Neural cell (in vitro differentiated cells): Measurements from ENCODE around the gene TBC1D9B. TPM values are rescaled to one million over a fixed set of nuclear protein-coding genes. Genes with fewer than 3 reads are reported as not detected.

ENCODE experiments used
- H2AFZ ChIP-seq: fragments of 200-600, 300-800 bp; sonication (generic), shearing (Covaris generic); 2 replicates; pipeline ENCODE4 v1.6.0; 2014; ENCODE audit warnings: low read depth, mild to moderate bottlenecking, antibody characterized with exemption, low read length, moderate library complexity
- H3F3A ChIP-seq: fragments of 200-600 bp; shearing (Covaris generic); 2 replicates; pipeline ENCODE4 v1.6.1; 2016; ENCODE audit warnings: mild to moderate bottlenecking, moderate library complexity, mixed read lengths, antibody characterized with exemption, low read length; ENCODE audit not compliant: insufficient read depth, poor library complexity, severe bottlenecking
- H3K27ac ChIP-seq: fragments of 200-600, 300-800 bp; sonication (generic), shearing (Covaris generic); 2 replicates; pipeline ENCODE4 v1.5.1; 2014; ENCODE audit warnings: mild to moderate bottlenecking, low read length, moderate library complexity
- H3K27me3 ChIP-seq: fragments of 300-800, 200-600 bp; sonication (generic), shearing (Covaris generic); 2 replicates; pipeline ENCODE4 v1.6.0; 2014; ENCODE audit warnings: mild to moderate bottlenecking, low read depth, low read length, moderate library complexity; ENCODE audit not compliant: insufficient read depth
- H3K36me3 ChIP-seq: fragments of 300-800, 200-600 bp; sonication (generic), shearing (Covaris generic); 2 replicates; pipeline ENCODE4 v1.5.1; 2014; ENCODE audit warnings: mild to moderate bottlenecking, antibody characterized with exemption, low read length, moderate library complexity; ENCODE audit not compliant: insufficient read depth
- H3K4me2 ChIP-seq: fragments of 300-800, 200-600 bp; sonication (generic), shearing (Covaris generic); 2 replicates; pipeline ENCODE4 v1.6.0; 2014; ENCODE audit warnings: mild to moderate bottlenecking, low read length
- H3K4me3 ChIP-seq: fragments of 300-800, 200-600 bp; sonication (generic), shearing (Covaris generic); 2 replicates; pipeline ENCODE4 v1.5.1; 2014; ENCODE audit warnings: mild to moderate bottlenecking, low read length, moderate library complexity
- H3K79me2 ChIP-seq: fragments of 200-600 bp; shearing (Covaris generic); replicated peaks from 2 replicates; pipeline ENCODE4 v1.6.0; 2014; ENCODE audit warnings: mild to moderate bottlenecking, low read length, moderate library complexity; ENCODE audit not compliant: insufficient read depth
- H3K9ac ChIP-seq: fragments of 300-800, 200-600 bp; sonication (generic), shearing (Covaris generic); 2 replicates; pipeline ENCODE4 v1.6.1; 2016; ENCODE audit warnings: mild to moderate bottlenecking, low read length, mixed read lengths
- H3K9me2 ChIP-seq: fragments of 200-600 bp; shearing (Covaris generic); 2 replicates; pipeline ENCODE4 v1.6.1; 2016; ENCODE audit warnings: mild to moderate bottlenecking, low read length, mixed read lengths; ENCODE audit not compliant: insufficient read depth
- H3K9me3 ChIP-seq: fragments of 200-600, 300-800 bp; sonication (generic), shearing (Covaris generic); 2 replicates; pipeline ENCODE4 v1.6.1; 2016; ENCODE audit warnings: mild to moderate bottlenecking, mixed run types, low read length, moderate library complexity, mixed read lengths
- H4K20me1 ChIP-seq: fragments of 200-600 bp; shearing (Covaris generic); 2 replicates; pipeline ENCODE4 v1.6.1; 2016; ENCODE audit warnings: mild to moderate bottlenecking, mixed run types; ENCODE audit not compliant: insufficient read depth
- CTCF ChIP-seq: fragments of 450-650 bp; IDR thresholded peaks from 2 replicates; pipeline ENCODE4 v1.5.1; 2014; ENCODE audit warnings: antibody characterized with exemption, mild to moderate bottlenecking, moderate library complexity; ENCODE audit not compliant: poor library complexity, severe bottlenecking
- EP300 ChIP-seq: fragments of 450-650 bp; conservative IDR thresholded peaks from 2 replicates; pipeline ENCODE4 v1.6.1; 2014; ENCODE audit warnings: antibody characterized with exemption, mild to moderate bottlenecking, moderate library complexity; ENCODE audit not compliant: poor library complexity, severe bottlenecking
- EZH2 ChIP-seq: fragments of 200-600, 300-800 bp; shearing (Covaris generic), sonication (generic); IDR thresholded peaks from 2 replicates; pipeline ENCODE4 v1.6.1; 2014; ENCODE audit warnings: antibody characterized with exemption, low read length, borderline replicate concordance, mild to moderate bottlenecking; ENCODE audit not compliant: insufficient read depth, poor library complexity, severe bottlenecking
- MXI1 ChIP-seq: fragments of 450-650 bp; conservative IDR thresholded peaks from 2 replicates; pipeline ENCODE4 v1.6.1; 2014; ENCODE audit warnings: antibody characterized with exemption, mild to moderate bottlenecking; ENCODE audit not compliant: poor library complexity, severe bottlenecking
- POLR2AphosphoS5 ChIP-seq: IDR thresholded peaks from 2 replicates; pipeline ENCODE4 v1.6.1; 2012
- RAD21 ChIP-seq: fragments of 450-650 bp; conservative IDR thresholded peaks from 2 replicates; pipeline ENCODE4 v1.6.1; 2014; ENCODE audit warnings: antibody characterized with exemption, mild to moderate bottlenecking, moderate library complexity
- REST ChIP-seq: IDR thresholded peaks from 2 replicates; pipeline ENCODE4 v1.6.1; 2012; ENCODE audit warnings: borderline replicate concordance
- SMC3 ChIP-seq: fragments of 450-650 bp; conservative IDR thresholded peaks from 2 replicates; pipeline ENCODE4 v1.6.1; 2014; ENCODE audit warnings: antibody characterized with exemption, mild to moderate bottlenecking, moderate library complexity; ENCODE audit not compliant: poor library complexity
- TAF1 ChIP-seq: IDR thresholded peaks from 2 replicates; pipeline ENCODE4 v1.6.1; 2012; ENCODE audit warnings: low read depth
- polyA plus RNA-seq: library from polyadenylated mRNA; depleted of rRNA; stranded (reverse); fragments of >200 nt; gene quantifications from 2 replicates; pipeline ENCODE4 v1.2.3, GENCODE V29; 2014

The TBC1D9B gene
- polyA plus RNA-seq, 1 donor from 2014 or later: 50.7 TPM

- Histone ChIP-seq H3K4me3 (no peak overlapping the region), H3K36me3 (no peaks in the 10 kb centered on the region), H3K4me2 (no peak overlapping the region), H3K9me3 (no peaks in the 10 kb centered on the region), H3K27me3 (no peaks in the 10 kb centered on the region), H3K9me2 (no peaks in the 10 kb centered on the region), H3F3A (no peaks in the 10 kb centered on the region), H2AFZ (no peak overlapping the region), H3K79me2 (peaks cover 8% of the 10 kb centered on the region), H4K20me1 (no peaks in the 10 kb centered on the region), H3K9ac (no peak overlapping the region), H3K27ac (no peak overlapping the region)
- TF ChIP-seq MXI1 (no peak), POLR2AphosphoS5 (no peak), SMC3 (no peak), EP300 (no peak), TAF1 (no peak), CTCF (no peak), RAD21 (no peak), REST (no peak), EZH2 (no peak)
Observed at GRCh38 chr5:179905161-179905560, 2.5 kb downstream of the TBC1D9B start.

GRCh38 chr5:179904463-179905160, 3.1 kb downstream of the TBC1D9B start:
- no peak overlapping the region for H3K27ac ChIP-seq
- H3K36me3 ChIP-seq: no peaks in the 10 kb centered on the region
- H3K9ac ChIP-seq: no peak overlapping the region
- H3K9me2 ChIP-seq: no peaks in the 10 kb centered on the region
- no peaks in the 10 kb centered on the region for H4K20me1 ChIP-seq
- H3K4me2 ChIP-seq: no peak overlapping the region
- TF ChIP-seq CTCF (no peak), RAD21 (no peak)
- no peaks in the 10 kb centered on the region for H3K9me3 ChIP-seq
- no peaks in the 10 kb centered on the region for H3F3A ChIP-seq
- H3K4me3 ChIP-seq: no peak overlapping the region
- H3K79me2 ChIP-seq: peaks cover 8% of the 10 kb centered on the region
- H2AFZ ChIP-seq: no peak overlapping the region
- H3K27me3 ChIP-seq: no peaks in the 10 kb centered on the region
